ENCODE measurements around the gene ENTPD8.

DNA sequence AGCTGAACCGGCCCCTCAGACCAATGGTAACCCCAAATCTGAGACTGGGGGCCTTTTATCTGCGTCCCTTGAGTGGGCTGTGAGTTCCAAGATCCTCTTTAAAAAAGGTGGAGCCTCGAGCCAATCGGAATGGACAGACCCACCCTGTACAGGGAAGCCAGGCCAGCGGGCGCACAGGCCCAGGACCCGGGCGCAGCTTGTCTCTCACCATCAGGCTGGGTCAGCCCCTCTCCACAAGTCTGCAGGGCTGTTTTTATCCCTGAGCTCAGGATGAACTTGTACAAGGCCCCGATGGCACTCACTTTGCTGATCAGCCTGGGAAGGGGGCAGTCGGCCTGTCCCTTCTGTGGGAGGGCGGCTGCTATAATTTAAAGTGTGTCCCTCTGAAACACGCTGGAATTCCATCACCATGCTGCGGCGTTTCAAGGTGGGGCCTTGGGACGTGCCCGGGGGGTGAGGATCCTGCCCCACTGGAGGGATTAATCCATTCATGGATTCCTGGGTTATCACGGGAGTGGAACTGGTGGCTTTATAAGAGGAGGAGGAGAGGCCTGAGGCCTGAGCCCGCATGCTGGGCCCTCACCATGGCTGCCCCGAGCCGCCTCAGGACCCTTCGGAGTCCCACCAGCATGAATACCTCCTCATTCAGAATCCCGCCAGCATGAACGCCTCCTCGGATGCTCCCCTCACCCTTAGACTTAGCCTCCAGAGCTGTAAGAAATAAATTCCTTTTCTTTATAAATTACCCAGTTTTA lies 32.3 kb downstream of the ENTPD8 start:
- TF ChIP-seq, protein P1, sequence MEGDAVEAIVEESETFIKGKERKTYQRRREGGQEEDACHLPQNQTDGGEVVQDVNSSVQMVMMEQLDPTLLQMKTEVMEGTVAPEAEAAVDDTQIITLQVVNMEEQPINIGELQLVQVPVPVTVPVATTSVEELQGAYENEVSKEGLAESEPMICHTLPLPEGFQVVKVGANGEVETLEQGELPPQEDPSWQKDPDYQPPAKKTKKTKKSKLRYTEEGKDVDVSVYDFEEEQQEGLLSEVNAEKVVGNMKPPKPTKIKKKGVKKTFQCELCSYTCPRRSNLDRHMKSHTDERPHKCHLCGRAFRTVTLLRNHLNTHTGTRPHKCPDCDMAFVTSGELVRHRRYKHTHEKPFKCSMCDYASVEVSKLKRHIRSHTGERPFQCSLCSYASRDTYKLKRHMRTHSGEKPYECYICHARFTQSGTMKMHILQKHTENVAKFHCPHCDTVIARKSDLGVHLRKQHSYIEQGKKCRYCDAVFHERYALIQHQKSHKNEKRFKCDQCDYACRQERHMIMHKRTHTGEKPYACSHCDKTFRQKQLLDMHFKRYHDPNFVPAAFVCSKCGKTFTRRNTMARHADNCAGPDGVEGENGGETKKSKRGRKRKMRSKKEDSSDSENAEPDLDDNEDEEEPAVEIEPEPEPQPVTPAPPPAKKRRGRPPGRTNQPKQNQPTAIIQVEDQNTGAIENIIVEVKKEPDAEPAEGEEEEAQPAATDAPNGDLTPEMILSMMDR (conservative IDR thresholded peaks at IDR 0.05; ENCODE audit: low read length) = no peak
- no peak for TF ChIP-seq EZH2phosphoT487 (IDR thresholded peaks at IDR 0.05; ENCODE audit: borderline replicate concordance, low read depth, low read length)
